ENCODE results near the gene MAP6.

MAP6 gene

DNA sequence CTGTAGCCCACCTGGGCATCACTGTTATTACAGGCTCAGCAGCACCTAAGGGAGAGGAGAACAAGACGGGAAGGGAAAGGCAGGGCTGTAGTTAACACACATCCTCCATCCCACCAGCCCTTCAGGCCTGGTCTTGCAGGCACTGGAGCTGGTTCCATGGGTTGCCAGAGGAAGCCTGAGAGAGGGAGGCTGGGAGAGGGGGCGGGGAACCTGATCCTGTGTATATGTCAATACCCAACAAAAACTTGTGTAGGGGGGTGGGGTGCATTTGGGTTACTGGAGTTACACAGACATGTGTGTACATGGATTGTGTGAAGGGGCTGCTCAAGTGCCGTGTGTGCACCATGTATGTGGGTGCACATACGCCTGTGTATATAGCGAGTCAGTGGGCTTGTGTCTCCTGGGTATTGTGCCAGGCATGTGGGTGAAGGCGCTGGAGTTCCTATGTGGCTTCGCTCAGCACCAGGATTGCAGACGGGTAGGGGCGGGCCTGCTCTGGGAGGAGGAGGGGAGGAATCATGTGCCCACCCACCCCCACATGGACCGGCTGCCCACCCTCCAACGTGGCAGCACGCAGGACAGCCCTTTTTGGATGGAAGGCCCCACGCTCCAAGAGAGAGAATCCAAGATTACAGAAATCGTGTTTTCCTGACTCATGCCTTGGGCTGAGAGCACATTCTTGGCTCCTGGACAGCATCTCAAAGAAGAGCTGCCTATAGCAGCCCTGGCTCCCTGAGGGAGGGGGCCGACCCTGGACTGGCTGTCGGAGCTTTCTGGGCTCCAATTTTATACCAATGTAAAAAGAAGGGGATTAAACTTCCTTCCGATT, 111.0 kb downstream of the MAP6 start:
- TF ChIP-seq, protein P1, sequence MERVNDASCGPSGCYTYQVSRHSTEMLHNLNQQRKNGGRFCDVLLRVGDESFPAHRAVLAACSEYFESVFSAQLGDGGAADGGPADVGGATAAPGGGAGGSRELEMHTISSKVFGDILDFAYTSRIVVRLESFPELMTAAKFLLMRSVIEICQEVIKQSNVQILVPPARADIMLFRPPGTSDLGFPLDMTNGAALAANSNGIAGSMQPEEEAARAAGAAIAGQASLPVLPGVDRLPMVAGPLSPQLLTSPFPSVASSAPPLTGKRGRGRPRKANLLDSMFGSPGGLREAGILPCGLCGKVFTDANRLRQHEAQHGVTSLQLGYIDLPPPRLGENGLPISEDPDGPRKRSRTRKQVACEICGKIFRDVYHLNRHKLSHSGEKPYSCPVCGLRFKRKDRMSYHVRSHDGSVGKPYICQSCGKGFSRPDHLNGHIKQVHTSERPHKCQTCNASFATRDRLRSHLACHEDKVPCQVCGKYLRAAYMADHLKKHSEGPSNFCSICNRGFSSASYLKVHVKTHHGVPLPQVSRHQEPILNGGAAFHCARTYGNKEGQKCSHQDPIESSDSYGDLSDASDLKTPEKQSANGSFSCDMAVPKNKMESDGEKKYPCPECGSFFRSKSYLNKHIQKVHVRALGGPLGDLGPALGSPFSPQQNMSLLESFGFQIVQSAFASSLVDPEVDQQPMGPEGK (CRISPR knock-in tag; IDR thresholded peaks at IDR 0.05; ENCODE audit: borderline replicate concordance), result no peak
- TF ChIP-seq, protein P2, sequence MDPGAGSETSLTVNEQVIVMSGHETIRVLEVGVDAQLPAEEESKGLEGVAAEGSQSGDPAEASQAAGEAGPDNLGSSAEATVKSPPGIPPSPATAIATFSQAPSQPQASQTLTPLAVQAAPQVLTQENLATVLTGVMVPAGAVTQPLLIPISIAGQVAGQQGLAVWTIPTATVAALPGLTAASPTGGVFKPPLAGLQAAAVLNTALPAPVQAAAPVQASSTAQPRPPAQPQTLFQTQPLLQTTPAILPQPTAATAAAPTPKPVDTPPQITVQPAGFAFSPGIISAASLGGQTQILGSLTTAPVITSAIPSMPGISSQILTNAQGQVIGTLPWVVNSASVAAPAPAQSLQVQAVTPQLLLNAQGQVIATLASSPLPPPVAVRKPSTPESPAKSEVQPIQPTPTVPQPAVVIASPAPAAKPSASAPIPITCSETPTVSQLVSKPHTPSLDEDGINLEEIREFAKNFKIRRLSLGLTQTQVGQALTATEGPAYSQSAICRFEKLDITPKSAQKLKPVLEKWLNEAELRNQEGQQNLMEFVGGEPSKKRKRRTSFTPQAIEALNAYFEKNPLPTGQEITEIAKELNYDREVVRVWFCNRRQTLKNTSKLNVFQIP (CRISPR knock-in tag; IDR thresholded peaks at IDR 0.05; ENCODE audit: borderline replicate concordance, low read depth), result no peak
- peak; percentile 60 for ATAC-seq

DNA sequence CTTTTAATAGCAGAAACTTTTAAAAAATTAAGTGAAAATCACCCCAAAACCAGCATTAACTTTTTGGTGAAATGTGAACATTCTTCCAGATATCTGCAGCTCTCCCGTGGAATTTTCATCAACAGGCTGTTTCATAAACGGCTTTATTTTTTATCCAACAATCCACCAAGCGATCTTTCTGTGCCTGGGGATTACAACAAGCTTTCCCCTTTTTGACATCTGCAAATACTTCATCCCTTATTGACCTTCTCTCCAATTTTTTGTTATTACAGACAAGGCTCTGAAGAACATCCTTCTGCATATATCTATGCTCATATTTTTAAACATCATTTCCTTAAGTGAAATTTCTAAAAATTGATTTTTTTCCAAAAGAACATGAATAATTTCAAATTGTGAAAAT, 112.6 kb downstream of the MAP6 start:
- TF ChIP-seq ESRRG (CRISPR knock-in tag; IDR thresholded peaks at IDR 0.05) (no peak), SNAI2 (CRISPR knock-in tag; IDR thresholded peaks at IDR 0.05) (no peak), ZNF565 (CRISPR knock-in tag; conservative IDR thresholded peaks at IDR 0.05; ENCODE audit: low read depth) (no peak), PPARA (CRISPR knock-in tag; IDR thresholded peaks at IDR 0.05; ENCODE audit: borderline replicate concordance) (no peak), TOX (CRISPR knock-in tag; IDR thresholded peaks at IDR 0.05; ENCODE audit: borderline replicate concordance) (no peak), ZC3H10 (CRISPR knock-in tag; IDR thresholded peaks at IDR 0.05) (no peak), ARNTL (CRISPR knock-in tag; IDR thresholded peaks at IDR 0.05; ENCODE audit: borderline replicate concordance, low read depth) (no peak), ZNF8 (CRISPR knock-in tag; IDR thresholded peaks at IDR 0.05) (no peak), CSDC2 (CRISPR knock-in tag; IDR thresholded peaks at IDR 0.05) (no peak)
- TF ChIP-seq, protein P2 (CRISPR knock-in tag; IDR thresholded peaks at IDR 0.05; ENCODE audit: borderline replicate concordance, low read depth), result no peak
- TF ChIP-seq, protein P3, sequence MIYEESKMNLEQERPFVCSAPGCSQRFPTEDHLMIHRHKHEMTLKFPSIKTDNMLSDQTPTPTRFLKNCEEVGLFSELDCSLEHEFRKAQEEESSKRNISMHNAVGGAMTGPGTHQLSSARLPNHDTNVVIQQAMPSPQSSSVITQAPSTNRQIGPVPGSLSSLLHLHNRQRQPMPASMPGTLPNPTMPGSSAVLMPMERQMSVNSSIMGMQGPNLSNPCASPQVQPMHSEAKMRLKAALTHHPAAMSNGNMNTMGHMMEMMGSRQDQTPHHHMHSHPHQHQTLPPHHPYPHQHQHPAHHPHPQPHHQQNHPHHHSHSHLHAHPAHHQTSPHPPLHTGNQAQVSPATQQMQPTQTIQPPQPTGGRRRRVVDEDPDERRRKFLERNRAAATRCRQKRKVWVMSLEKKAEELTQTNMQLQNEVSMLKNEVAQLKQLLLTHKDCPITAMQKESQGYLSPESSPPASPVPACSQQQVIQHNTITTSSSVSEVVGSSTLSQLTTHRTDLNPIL (CRISPR knock-in tag; IDR thresholded peaks at IDR 0.05; ENCODE audit: low read depth), result no peak
- ATAC-seq, result no peak

DNA sequence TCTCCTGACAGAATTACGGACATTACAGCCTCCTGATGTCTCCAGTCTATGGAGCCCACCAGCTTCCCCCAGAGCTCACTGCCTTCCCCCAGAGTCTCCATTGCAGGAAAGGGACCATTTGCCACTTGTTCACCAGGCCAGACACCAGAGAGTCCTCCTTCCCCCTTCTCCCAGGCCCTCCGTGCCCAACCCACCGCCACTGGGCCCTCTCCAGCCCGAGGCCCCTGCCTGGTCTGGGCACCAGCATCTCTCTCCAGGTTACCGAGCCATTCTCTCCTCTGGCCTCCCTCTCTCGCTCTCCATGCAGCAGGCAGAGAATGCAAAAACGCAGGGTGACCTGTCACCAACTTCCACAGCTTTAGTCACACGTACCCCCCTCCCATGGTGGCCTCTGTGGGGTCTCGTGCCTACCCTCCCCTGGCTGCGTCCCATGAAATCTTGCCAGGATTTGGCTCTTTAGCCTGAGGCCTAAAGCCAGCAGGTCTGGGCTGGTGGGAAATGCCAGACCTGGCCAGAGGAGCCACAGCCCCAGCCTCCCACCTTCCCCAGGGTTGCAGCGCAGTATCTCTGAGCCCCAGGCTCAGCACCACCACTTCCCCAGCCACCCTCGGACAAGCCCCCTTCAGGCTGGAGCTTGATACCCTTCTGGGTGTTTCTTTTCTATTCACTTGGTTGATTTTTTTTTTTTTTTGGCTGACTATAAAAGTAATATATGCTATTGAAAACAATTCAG, 113.6 kb downstream of the MAP6 start:
- TF ChIP-seq ZNF70 (CRISPR knock-in tag; IDR thresholded peaks at IDR 0.05), result no peak
- TF ChIP-seq ZNF565 (CRISPR knock-in tag; conservative IDR thresholded peaks at IDR 0.05; ENCODE audit: low read depth), result no peak
- TF ChIP-seq ZFP30 (CRISPR knock-in tag; IDR thresholded peaks at IDR 0.05), result no peak
- TF ChIP-seq, protein P4, sequence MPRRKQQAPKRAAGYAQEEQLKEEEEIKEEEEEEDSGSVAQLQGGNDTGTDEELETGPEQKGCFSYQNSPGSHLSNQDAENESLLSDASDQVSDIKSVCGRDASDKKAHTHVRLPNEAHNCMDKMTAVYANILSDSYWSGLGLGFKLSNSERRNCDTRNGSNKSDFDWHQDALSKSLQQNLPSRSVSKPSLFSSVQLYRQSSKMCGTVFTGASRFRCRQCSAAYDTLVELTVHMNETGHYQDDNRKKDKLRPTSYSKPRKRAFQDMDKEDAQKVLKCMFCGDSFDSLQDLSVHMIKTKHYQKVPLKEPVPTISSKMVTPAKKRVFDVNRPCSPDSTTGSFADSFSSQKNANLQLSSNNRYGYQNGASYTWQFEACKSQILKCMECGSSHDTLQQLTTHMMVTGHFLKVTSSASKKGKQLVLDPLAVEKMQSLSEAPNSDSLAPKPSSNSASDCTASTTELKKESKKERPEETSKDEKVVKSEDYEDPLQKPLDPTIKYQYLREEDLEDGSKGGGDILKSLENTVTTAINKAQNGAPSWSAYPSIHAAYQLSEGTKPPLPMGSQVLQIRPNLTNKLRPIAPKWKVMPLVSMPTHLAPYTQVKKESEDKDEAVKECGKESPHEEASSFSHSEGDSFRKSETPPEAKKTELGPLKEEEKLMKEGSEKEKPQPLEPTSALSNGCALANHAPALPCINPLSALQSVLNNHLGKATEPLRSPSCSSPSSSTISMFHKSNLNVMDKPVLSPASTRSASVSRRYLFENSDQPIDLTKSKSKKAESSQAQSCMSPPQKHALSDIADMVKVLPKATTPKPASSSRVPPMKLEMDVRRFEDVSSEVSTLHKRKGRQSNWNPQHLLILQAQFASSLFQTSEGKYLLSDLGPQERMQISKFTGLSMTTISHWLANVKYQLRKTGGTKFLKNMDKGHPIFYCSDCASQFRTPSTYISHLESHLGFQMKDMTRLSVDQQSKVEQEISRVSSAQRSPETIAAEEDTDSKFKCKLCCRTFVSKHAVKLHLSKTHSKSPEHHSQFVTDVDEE (CRISPR knock-in tag; IDR thresholded peaks at IDR 0.05), result no peak
- TF ChIP-seq, protein P2 (CRISPR knock-in tag; IDR thresholded peaks at IDR 0.05; ENCODE audit: borderline replicate concordance, low read depth), result no peak
- TF ChIP-seq SNAI2 (CRISPR knock-in tag; IDR thresholded peaks at IDR 0.05), result no peak
- TF ChIP-seq ESRRG (CRISPR knock-in tag; IDR thresholded peaks at IDR 0.05), result no peak
- TF ChIP-seq ARNTL (CRISPR knock-in tag; IDR thresholded peaks at IDR 0.05; ENCODE audit: borderline replicate concordance, low read depth), result no peak
- no peak for TF ChIP-seq TCF4 (CRISPR knock-in tag; IDR thresholded peaks at IDR 0.05; ENCODE audit: borderline replicate concordance)
- TF ChIP-seq BACH2 (CRISPR knock-in tag; IDR thresholded peaks at IDR 0.05; ENCODE audit: borderline replicate concordance), result no peak
- no peak for ATAC-seq

All from SK-N-SH treated with all-trans-retinoic acid at 6 μM for 48 hours (cell line).